ENCODE data around the gene ZMIZ1. TPM values are rescaled to one million over a fixed set of nuclear protein-coding genes. Genes with fewer than 3 reads are reported as not detected.
A peak's percentile ranks its signal among the peaks of the same experiment; 100 is the strongest.

The ZMIZ1 gene
- total RNA-seq, 1 experiment from 2014 or later = 20.4 TPM

DNA sequence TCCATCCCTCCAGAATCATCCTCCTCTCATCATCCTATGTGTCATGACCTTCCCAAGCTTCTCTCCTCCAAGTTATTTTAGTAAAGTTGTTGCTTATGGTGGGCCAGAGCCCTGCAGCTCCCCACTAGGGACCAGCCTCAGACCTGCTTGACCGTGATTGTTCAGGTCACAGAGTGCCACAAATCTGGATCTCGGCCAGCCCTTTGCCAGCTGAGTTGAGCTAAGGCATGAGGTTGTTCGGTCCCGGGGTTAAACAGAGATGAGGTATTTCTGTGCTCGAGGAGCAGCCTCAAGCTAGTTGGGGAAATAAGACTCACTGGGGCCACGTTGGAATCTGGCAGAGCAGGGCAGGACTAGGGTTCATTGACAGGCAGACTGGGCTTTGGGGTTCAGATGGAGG lies 212.2 kb downstream of the ZMIZ1 start:
- DNase-seq = no peak
- H3K27me3 ChIP-seq (ENCODE audit: control insufficient read depth, insufficient read depth, low read length) = no peaks in the 10 kb centered on the region
- peaks cover 4% of the 10 kb centered on the region for H3K36me3 ChIP-seq (replicated peaks; ENCODE audit: control insufficient read depth, insufficient read depth, low read length)
- H3K4me3 ChIP-seq (ENCODE audit: insufficient read depth, low read depth, low read length) = no peak overlapping the region

DNA sequence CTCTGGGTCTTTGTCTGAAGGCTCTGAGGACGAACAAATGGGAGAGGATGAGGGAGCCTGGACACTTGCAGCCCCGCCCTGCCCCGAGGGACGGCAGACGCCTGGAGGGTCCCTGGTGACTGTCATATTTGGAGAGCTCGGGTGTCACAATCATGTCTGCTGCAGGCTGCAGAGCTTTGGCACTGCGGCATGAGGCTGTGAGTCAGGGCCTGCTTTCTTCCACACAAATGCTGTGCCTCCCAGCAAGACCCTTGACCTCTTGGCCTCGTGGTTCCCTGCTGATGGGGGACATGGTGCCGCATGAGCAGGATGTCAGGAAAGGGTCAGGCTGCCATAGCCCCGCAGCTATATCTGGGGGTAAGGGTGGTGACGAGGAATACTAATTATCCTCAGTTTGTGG lies 213.6 kb downstream of the ZMIZ1 start:
- no peak for DNase-seq
- Histone ChIP-seq H3K4me3 (ENCODE audit: insufficient read depth, low read depth, low read length) (no peak overlapping the region), H3K36me3 (replicated peaks; ENCODE audit: control insufficient read depth, insufficient read depth, low read length) (peaks cover 1% of the 10 kb centered on the region), H3K27me3 (ENCODE audit: control insufficient read depth, insufficient read depth, low read length) (no peaks in the 10 kb centered on the region)

DNA sequence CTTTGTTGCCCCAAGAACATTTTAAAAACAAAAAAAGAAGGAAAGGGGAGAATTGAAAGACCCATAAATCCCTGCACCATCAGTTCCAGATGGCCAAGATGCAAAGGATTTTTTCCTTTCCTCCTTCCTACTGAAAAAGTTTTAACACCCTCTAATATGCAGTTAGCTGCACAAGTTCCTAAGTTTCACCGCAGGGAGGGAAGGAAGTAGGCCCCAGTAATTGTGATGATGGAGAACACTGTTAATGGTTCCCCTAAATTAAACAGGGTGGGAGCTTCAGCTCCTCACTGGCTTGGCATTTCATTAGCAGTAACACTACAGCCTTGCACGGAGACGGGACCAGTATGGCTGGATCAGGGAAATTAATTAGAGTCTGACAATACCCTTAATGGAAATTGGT lies 214.8 kb downstream of the ZMIZ1 start:
- DNase-seq = no peak
- no peaks in the 10 kb centered on the region; the same call in 1 of the 2 replicates for H3K36me3 ChIP-seq (replicated peaks; ENCODE audit: control insufficient read depth, insufficient read depth, low read length)
- no peaks in the 10 kb centered on the region for H3K27me3 ChIP-seq (ENCODE audit: control insufficient read depth, insufficient read depth, low read length)
- no peak overlapping the region for H3K4me3 ChIP-seq (ENCODE audit: insufficient read depth, low read depth, low read length)

DNA sequence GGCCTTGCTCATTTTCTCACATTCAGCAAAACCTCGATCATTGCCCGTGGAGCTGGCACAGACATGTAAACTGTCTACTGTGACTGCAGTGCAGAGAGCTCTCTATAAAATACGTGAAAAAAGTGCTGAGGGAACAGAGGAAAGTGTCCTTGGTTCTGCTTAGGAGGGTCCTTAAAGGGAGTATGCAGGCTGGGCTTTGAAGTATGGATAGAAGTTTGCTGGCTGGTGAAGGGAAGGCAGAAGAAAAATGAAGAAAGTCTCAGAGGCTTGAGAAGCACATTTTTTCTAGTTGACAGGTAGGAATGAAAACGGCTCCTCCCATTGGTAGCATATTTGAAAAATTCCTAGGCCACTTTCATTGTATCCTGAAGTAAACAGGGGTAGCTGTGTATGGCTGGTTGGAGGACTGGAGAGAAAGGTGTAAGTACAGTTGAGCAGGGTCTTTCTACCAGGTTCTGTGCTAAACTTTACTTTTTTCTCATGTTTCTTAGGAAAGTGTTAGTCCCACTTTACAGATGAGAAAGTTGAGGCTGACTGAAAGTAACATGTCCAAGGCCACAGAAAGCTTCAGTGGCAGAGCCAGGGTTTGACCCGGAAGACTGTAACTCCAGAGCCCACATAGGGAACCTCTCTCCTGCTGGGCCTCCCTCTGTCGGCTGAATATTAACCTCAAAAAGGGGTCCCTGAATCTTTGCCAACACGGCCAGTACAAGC lies 215.5 kb downstream of the ZMIZ1 start:
- Histone ChIP-seq H3K4me3 (ENCODE audit: insufficient read depth, low read depth, low read length) (no peak overlapping the region), H3K27me3 (ENCODE audit: control insufficient read depth, insufficient read depth, low read length) (no peaks in the 10 kb centered on the region), H3K36me3 (replicated peaks; ENCODE audit: control insufficient read depth, insufficient read depth, low read length) (no peaks in the 10 kb centered on the region; the same call in 1 of the 2 replicates)
- no peak for DNase-seq

DNA sequence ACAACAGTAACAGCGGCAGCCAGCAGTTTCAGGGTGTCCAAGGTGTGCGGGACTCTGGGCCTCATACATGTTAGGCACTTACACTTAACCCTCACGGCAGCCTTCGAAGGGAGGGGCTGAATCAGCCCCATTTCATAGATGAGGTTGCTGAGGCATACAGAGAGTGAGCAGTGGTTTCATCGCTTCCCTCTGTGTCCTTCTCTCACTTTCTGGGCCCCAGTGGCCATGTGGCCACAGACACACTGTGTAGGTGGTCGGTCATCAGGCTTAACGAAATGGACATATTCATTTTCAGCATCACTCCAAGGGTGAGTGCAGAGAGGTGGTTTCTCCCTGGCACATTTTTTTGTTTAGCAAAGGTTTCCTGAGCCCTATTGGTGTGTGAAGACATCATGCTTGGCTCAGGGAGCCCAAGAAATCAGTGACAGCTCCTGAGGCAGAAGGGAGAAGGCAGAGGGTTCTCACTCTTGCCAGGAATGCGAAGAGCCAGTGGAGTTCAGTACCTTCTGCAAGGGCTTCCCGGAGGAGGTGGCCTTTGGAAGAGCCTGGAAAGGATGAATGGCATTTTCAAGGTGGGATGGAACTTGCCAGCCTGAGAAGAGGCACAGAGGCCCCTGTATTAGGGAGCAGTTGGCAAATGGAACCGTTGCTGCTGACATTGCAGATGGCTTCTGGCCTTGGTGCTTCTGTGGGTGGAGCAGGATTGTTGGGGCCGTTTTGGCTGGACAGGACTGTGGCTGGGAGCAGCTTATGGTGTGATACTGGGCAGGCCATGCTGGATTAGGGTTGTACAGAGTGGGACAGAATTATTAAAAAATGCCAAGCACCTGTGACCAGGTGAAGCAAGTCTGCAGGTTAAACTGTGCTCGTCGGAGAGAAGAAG lies 216.8 kb downstream of the ZMIZ1 start:
- no peak overlapping the region for H3K4me3 ChIP-seq (ENCODE audit: insufficient read depth, low read depth, low read length)
- DNase-seq = no peak

DNA sequence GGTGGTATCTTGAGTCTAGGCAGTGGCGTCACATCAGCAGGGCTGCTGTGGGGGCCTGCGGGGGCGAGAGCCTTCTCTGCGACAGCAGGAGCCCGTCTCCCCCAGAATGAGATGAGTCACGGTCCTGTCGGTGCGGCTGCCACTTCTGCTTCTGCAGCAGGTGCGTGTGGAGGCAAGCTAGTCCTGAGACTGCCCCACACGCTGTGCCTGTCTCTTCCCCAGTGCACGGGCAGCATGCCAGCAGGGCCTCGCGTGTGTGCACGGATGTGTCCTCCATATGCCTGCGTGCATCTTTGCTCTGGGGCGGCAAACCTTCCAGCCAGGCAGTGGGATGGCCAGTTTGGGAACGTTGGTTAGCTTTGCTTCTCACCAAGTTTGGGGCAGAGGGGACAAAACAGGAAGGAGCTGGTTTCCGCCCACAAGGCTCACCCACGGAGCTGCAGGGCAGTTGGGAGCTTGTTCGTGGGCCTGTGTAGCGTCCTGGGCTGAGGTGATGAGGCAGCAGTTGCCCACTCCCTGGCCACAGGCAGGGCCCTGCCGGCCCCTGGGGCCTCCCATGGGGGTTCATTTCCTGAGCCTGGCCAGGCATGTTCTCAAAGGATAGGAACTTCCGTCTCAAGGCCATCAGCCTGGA lies 217.7 kb downstream of the ZMIZ1 start:
- H3K27me3 ChIP-seq (ENCODE audit: control insufficient read depth, insufficient read depth, low read length) = no peaks in the 10 kb centered on the region
- no peak for DNase-seq
- no peak overlapping the region for H3K4me3 ChIP-seq (ENCODE audit: insufficient read depth, low read depth, low read length)
- no peaks in the 10 kb centered on the region; the same call in 1 of the 2 replicates for H3K36me3 ChIP-seq (replicated peaks; ENCODE audit: control insufficient read depth, insufficient read depth, low read length)

More for the DNA sequence above, 216.8 kb downstream of the ZMIZ1 start:
- H3K27me3 ChIP-seq (ENCODE audit: control insufficient read depth, insufficient read depth, low read length) = no peaks in the 10 kb centered on the region
- H3K36me3 ChIP-seq (replicated peaks; ENCODE audit: control insufficient read depth, insufficient read depth, low read length) = no peaks in the 10 kb centered on the region; the same call in 1 of the 2 replicates

DNA sequence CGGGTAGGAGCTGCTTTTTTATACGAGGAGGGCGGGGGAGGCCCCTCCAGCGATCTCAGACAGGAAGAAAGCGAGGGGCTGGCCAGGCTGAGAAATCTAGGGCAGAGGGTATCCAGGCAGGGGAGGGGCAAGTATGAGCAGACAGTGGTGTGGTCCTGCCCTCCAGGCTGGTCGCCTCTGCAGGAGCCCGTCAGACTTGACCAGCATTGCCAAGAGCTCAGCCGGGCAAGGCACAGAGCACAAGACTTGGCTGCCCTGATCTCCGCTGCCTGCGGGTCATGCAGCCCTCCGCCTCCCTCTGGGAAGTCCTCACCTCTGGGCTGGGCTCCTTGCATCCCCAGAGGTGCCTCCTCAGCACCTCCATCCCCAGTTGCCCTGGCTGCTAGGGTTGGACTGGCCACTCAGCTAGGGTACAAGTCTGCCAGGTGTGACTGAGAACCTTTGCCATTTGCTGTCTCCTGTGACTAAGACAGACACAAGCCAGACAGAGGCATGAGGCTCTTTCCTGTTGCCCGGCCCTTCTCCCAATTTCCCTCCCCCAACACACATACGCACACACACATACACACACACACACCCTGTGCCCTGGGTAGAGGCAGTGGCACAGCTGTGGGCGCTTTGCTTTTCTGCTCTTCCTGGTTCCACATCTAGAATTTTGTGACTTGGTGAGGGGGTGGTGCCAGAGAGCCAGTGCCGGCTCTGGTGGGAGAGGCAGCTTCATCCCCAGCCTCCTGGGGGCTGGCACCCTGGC lies 219.4 kb downstream of the ZMIZ1 start:
- no peak for DNase-seq
- Histone ChIP-seq H3K36me3 (replicated peaks; ENCODE audit: control insufficient read depth, insufficient read depth, low read length) (no peaks in the 10 kb centered on the region; the same call in 1 of the 2 replicates), H3K27me3 (ENCODE audit: control insufficient read depth, insufficient read depth, low read length) (no peaks in the 10 kb centered on the region), H3K4me3 (ENCODE audit: insufficient read depth, low read depth, low read length) (no peak overlapping the region)

DNA sequence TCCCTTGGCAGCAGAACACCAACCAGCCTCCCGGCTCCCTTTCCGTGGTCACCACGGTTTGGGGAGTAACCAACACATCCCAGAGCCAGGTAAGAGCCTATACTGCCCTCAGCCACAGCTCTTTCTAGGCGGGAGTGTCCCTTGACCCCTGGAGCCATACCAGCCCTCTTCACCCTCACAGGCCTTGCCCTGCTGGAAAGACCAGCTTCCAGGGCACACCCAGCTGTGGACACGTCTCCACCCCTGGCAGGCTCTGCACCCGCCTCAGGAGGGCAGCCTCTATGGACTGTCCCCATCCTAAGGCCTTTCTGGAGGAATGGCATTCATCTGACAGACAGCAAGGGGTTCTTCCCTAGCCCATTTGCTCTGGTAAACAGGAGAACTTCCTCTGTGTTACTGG lies 221.0 kb downstream of the ZMIZ1 start:
- Histone ChIP-seq H3K4me3 (ENCODE audit: insufficient read depth, low read depth, low read length) (no peak overlapping the region), H3K27me3 (ENCODE audit: control insufficient read depth, insufficient read depth, low read length) (no peaks in the 10 kb centered on the region), H3K36me3 (replicated peaks; ENCODE audit: control insufficient read depth, insufficient read depth, low read length) (peaks cover 4% of the 10 kb centered on the region)
- DNase-seq = no peak

DNA sequence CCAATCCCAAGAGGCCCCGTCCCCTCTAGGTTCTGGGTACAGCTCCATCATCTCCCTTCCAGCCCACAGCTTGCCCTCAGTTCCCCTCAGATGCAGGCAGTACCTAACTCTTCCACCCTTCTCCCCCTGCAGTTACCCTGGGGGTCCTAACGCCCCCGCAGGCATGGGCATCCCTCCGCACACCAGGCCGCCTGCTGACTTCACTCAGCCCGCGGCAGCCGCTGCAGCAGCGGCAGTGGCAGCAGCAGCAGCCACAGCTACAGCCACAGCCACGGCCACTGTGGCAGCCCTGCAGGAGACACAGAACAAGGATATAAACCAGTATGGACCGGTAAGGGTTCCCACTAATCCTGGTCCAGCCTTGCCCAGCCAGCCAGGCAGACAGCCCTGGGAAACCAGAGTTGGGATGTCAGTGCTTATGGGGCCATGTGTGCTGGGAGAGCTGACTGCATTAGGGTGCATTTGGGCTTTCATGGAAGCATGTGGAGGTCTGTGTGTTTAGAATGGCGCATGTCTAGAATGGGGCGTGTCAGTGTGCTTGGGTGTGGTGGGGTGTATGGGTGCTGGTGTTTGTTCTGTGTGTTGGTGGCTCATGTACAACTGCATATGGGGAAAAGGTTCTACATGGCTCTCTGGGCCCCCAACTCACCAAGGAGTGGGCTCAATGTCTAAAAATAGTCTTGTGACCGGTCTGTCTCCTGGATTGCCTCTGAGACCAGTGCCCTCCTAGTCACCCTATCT lies 223.4 kb downstream of the ZMIZ1 start:
- Histone ChIP-seq H3K36me3 (replicated peaks; ENCODE audit: control insufficient read depth, insufficient read depth, low read length) (peaks cover 8% of the 10 kb centered on the region), H3K27me3 (ENCODE audit: control insufficient read depth, insufficient read depth, low read length) (no peaks in the 10 kb centered on the region), H3K4me3 (ENCODE audit: insufficient read depth, low read depth, low read length) (no peak overlapping the region)
- DNase-seq = no peak

DNA sequence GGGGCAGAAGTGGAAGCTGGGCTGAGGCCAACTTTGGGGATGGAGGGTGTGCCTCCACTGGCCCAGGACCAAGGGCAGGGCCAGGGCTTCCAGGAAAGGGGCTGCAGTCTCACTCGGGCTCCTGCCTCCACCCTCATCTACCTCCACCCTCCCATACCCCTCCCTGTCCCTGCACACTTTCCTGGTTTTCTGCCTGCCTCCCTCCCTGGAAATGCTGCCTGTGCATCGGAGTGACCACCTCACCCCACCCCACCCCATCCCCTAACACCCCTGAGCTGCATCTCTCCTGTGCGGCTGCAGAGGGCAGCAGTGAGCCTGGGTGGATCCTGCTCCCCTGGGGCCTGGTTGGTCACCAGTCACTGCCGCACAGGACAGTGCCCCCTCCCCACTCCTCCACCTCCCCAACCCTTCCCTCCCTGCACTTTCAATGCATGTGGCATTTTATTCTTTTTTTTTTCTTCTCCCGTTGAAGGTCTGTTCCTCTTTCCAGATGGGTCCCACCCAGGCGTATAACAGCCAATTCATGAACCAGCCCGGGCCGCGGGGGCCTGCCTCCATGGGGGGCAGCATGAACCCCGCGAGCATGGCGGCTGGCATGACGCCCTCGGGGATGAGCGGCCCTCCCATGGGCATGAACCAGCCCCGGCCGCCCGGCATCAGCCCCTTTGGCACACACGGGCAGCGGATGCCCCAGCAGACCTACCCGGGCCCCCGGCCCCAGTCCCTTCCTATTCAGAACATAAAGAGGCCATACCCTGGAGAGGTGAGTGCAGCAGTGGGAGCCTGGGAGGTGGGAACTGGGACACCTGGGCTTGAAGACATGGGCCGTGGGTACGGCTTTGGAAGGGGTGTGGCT lies 224.4 kb downstream of the ZMIZ1 start:
- no peak overlapping the region for H3K4me3 ChIP-seq (ENCODE audit: insufficient read depth, low read depth, low read length)
- H3K36me3 ChIP-seq (replicated peaks; ENCODE audit: control insufficient read depth, insufficient read depth, low read length) = peaks cover 8% of the 10 kb centered on the region
- H3K27me3 ChIP-seq (ENCODE audit: control insufficient read depth, insufficient read depth, low read length) = no peaks in the 10 kb centered on the region
- DNase-seq = peak; percentile 98

DNA sequence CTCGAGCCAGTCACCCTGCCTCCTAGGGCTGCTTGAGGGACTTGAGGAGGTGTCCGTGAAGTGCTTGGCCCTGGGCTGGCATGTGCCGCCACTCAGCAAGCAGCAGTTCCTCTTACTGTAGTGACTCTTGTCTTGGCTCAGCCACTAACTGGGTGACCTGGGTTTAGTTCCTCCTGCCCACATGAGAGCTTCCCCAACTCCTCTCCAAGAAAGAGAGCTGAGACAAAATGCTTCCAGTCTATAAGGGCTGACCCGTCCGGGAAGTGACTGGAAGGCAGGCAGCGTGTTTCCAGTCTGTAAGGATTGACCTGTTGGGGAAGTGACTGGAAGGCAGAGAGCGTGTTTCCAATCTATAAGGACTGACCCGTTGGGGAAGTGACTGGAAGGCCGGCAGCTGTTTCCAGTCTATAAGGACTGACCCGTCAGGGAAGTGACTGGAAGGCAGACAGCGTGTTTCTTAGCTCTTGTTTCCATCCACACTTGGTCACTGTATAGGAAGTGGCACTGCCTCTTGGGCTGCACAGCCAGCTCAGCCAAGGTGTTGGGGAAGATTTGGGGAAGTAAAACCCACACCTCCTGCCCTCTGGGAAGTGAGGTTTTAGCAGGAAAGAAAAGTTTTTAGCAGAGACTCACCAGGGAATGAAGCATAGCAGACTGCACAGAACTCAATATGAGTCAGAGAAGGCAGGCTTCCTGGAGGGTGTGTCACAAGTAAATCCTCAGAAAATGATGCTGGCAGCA lies 225.2 kb downstream of the ZMIZ1 start:
- H3K36me3 ChIP-seq (replicated peaks; ENCODE audit: control insufficient read depth, insufficient read depth, low read length) = peaks cover 10% of the 10 kb centered on the region
- no peaks in the 10 kb centered on the region for H3K27me3 ChIP-seq (ENCODE audit: control insufficient read depth, insufficient read depth, low read length)
- no peak for DNase-seq
- H3K4me3 ChIP-seq (ENCODE audit: insufficient read depth, low read depth, low read length) = no peak overlapping the region

DNA sequence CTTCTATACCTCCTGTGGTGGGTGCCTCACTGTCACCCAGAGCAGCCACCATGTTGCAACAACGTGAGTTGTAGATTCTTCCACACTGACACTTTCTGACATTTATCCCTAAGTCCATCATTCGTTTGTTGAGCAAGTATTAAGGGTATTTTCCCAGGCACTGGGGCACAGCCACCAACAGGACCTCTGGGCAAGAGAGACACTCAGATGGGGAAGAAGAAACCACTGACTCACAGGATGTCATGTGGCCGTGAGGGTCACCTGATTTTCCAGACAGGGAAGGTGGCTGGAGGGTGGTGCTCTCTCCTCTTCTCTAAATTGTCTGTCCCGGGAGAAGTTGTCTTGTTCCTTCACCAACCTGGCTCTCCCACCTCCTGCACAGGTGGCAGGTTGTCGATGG lies 226.8 kb downstream of the ZMIZ1 start:
- H3K4me3 ChIP-seq (ENCODE audit: insufficient read depth, low read depth, low read length) = no peak overlapping the region
- no peaks in the 10 kb centered on the region for H3K27me3 ChIP-seq (ENCODE audit: control insufficient read depth, insufficient read depth, low read length)
- peaks cover 14% of the 10 kb centered on the region for H3K36me3 ChIP-seq (replicated peaks; ENCODE audit: control insufficient read depth, insufficient read depth, low read length)
- no peak for DNase-seq

All from H7 (cell line).